ENCODE results near the gene PARVA.

GRCh38 chr11:12544986-12545775 is 167.8 kb downstream of the PARVA start:
- TF ChIP-seq POU2F2 (IDR thresholded peaks at IDR 0.05; ENCODE audit: low read depth, low read length): no peak
- TF ChIP-seq POLR2AphosphoS5 (IDR thresholded peaks at IDR 0.05; ENCODE audit: low read depth, low read length): no peak
- no peak for TF ChIP-seq POLR2A (IDR thresholded peaks at IDR 0.05; ENCODE audit: low read depth, low read length)

Measured in GM12891 (cell line).